ENCODE results near the gene PTPN11.
"Not testable (repeated sequence)": the region's sequence is repeated elsewhere in the genome, so short reads cannot be mapped to it uniquely, and the experiment has no call there.

PTPN11 gene

DNA sequence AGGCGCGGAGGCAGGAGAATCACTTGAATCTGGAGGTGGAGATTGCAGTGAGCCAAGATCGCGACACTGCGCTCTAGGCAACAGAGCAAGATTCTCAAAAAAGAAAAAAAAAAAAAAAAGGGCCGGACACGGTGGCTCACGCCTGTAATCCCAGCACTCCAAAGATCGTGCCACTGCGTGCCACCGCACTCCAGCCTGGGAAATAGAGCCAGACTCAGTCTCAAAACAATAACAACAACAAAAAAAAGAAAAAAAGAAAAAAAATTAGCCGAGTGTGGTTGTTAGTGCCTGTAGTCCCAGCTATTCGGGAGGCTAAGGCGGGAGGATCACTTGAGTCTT lies 8.9 kb upstream of the PTPN11 start:
- DNase-seq: no peak

DNA sequence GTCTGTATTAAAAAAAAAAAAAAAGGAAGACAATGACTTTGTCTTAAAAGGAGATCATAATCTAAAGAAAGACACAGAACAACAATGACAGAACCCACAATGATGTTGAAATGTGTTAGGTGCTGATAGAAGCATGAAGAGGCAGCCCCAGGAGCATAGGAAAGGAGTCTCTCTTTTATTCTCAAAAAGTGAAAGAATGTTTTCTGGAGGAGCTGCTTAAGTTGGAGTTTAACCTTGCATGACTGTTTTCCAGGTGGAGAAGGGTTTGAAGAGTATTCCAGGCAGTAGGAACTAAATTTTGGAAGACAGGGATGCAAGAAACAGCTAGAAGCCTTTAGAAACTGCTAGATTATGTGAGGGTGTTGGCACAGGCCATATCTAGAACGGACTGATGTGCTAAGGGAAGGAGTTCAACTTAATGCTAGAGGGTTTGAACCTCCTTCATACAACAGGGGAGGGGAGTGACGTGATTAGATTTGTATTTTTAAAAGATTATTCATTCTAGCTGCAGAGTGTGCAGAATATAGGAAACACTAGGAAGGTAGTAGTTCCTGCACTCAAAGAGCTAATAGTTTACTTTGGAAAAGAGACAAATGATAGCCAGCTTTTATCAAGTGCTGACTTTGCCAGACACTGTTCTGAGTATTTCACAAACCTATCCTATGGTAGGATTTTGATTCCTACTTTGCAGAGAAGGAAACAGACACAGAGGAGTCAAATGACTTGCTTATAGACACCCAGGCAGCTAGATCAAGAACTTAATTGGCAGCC lies 4.7 kb upstream of the PTPN11 start:
- DNase-seq: no peak

DNA sequence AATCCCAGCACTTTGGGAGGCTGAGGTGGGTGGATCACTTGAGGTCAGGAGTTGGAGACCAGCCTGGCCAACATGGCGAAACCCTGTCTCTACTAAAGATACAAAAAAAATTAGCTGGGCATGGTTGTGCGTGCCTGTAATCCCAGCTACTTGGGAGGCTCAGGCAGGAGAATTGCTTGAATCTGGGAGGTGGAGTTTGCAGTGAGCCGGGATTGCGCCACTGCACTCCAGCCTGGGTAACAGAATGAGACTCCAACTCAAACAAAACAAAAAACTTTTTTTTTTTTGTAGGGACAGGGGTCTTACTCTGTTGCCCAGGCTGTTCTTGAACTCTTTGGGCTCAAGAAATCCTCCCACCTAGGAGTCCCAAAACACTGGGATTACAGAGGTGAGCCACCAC lies 3.3 kb upstream of the PTPN11 start:
- DNase-seq: not testable (repeated sequence)

DNA sequence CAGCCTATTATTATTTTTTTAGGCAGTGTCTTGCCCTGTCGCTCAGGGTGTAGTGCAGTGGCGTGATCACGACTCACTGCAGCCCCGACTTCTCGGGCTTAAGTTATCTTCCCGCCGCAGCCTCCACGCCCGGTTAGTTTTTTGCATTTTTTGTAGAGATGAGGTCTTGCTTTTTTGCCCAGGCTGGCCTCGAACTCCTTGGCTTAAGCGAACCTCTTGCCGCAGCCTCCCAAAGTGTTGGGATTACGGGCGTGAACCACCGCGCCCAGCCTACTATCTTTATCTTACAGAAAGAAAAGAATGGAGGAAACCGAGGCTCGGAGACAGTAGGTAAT lies 507 bp upstream of the PTPN11 start:
- DNase-seq: no peak

DNA sequence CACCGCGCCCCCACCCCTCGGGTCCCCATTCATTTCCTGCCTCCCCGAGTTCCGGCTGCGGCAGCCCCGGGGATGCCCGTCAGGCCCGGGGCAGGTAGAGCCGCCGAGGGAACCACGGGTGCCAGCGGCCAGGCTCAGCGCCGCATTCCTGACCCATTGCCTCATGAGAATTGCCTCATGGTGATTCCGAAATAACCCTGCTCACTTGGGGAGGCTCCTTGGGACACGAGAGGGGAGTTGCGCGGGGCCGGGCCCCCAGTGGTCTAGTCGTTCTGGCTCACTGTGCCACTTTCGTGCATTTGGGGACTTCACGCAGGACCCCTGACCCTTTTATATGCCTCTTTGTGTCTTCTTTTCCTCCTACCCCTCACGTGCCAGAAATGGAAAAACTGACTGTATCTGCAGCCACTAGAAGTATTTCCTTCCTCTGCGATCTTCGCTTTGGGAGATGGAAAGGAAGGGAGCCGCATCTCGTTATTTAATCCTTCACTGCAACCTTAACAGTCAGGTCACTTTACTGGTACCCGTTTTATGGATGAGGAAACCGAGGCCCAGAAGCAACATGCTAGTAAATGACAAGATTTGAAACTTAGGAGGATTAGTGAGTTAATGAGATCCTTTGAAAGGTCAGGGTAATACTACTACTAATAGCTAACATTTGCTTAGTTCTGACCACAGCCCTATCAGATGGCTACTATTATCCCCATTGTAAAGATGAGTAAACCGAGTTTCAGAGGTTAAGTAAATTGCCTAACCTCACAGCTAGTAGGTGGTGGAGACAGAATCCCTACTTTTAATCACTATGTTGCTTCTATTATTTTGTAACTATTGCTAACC lies 768 bp downstream of the PTPN11 start:
- peak; percentile 11 for DNase-seq

DNA sequence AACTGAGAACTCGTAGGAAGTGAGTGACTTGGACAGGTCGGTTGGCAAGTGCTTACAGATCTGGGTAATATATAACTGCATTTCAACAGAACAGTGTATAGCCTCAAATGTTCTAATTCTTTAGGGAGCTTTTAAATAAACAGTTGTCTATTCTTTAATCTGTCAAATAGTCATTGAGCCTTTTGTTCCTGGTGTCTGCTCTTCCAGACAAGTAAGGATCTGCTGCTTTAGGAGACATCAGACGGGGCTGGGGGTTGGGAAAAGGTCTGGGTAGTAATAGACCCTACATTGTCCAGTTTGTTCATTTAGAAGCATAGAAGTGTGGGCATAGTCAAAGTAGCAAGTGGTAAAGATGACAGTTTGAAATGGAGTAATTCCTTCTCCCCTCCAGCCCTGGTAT lies 2.0 kb downstream of the PTPN11 start:
- DNase-seq: no peak

DNA sequence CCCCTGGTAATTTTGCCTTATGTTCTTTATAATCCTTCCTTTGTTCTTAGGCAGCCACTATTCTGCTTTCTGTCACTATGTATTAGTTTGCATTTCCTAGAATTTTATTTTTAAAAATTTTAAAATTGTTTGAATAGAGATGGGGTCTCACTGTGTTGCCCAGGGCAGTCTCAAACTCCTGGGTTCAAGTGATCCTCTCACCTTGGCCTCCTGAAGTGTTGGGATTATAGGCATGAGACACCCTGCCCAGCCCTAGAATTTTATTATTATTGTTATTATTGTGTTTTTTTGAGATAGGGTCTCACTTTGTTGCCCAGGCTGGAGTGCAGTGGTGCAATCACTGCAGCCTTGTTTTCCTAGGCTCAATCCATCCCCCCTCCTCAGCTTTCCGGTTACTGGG lies 2.6 kb downstream of the PTPN11 start:
- no peak for DNase-seq

DNA sequence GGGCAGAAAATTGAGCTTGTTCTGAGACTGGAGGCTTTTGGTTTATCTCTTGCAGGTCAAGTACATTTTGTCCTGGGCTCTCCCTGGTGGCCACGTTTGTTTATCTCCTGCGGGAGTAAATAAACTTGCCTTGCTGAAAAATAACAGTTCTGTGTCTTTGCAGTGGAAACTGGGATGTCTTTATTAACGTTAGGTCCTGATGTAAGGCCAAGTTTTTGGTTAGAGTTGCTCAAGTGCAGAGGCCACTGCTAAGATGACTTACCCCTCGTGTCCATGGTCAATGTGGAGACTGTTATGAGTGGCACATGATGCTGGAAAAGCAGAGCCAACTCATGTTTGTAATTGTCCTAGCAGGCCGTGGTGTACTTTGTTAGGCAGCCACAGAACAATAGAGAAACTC lies 3.8 kb downstream of the PTPN11 start:
- DNase-seq: no peak

DNA sequence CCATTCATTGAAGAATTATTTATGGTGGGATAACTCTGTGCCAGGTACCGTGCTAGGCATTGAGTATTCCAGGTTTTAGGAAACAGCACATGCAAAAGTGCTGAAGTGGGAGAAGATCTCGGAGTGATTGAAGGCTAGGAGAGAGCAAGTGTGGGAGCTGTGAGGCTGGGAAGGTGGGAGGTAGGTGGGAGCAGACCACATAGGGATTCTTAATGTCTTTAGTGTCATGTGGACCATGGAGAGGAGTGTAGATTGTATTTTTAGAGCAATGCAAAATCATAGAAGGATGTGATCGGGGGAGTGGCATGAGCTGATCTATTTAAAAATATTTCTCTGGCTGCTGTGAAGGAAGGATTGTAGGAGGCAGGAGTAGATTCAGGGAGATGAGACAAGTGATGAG lies 5.4 kb downstream of the PTPN11 start:
- no peak for DNase-seq

DNA sequence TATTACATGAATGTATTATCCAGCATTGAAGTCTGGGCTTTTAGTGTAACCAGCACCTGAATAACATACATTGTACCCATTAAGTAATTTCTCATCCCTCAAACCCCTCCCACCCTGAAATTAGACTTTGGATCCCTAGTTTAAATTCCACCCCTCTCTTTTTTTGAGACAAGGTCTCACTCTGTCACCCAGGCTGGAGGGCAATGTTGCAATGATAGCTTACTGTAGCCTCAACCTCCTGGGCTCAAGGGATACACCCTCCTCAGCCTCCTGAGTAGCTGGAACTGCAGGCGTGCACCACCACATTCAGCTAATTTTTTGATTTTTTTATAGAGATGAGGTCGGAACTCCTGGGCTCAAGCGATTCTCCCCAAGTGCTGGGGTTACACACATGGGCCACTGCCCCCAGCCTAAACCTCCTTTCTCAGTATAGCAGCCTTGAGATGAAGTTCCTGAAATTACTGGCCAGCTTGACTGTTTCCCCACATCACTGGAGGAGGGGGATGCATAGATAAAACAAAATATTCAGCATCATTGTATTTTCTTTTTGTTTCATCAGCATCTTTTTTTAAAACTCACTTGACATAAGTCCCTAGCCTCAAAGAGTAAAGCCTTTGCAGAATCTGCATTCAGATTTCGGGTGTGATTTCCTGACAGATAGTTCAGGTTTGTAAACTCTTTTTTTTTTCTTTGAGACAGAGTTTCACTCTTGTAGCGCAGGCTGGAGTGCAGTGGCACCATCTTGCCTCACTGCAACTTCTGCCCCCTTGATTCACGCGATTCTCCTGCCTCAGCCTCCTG lies 7.0 kb downstream of the PTPN11 start:
- no peak for DNase-seq

DNA sequence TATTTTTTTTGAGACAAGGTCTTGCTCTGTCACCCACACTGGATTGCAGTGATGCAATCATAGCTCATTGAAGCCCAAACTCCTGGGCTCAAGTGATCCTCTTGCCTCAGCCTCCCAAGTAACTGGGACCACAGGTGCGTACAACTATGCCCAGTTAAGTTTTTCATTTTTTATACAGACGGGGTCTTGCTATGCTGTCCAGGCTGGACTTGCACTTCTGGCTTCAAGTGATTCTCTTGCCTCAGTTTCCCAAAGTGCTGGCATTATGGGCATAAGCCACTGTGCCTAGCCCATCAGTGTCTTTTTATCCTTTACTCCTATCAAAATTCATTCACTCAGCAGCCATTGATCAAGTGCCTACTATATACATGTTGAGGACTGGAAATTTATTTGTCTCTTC lies 9.0 kb downstream of the PTPN11 start:
- DNase-seq: no peak

DNA sequence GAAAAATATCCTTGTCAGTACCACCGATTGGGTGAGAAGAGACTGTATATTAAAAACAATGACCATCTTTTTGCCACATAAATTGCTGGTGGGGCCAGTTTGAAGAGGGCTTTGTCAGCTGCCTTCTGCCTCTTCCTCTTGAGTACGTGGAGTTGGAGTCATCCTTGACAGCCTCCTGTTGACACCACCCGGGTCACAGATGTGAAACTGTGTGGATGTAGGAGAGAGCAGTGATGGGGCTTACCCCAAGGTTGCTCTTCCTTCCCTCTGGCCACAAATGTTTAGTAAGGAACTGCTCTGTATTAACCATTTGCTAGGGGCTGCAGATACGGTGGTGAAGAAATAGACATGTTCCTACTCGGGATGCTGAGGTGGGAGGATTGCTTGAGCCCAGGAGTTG lies 12.2 kb downstream of the PTPN11 start:
- no peak for DNase-seq

DNA sequence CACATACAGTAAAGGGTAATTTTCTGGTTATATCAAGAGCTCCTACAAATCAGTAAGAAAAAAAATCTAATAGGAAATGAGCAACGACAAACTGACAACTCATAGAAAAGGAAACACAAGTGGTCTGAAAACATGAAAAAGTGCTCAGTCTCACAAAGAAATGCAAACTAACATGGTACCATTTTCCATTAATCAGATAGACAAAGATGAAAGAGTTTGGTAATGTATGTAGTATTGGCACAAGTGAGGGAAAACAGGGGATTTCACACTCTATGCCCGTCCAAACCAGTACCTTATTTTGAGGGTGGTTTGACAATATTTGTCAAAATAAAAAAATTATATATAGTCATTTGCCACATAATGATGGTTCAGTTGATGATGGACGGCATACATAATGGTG lies 13.2 kb downstream of the PTPN11 start:
- DNase-seq: no peak

DNA sequence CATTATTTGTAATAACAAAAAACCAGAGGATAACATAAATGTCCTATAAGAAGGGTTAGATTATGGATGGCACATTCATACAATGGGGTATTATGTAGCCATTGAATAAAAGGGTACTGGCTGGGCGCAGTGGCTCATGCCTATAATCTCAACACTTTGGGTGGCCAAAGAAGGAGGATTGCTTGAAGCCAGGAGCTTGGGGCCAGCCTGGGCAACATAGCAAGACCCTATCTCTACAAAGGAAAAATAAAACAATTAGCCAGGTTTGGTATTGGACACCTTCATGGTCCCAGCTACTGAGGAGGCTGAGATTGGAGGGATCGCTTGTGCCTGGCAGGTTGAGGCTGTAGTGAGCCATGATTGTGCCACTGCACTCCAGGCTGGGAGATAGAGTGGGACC lies 14.8 kb downstream of the PTPN11 start:
- no peak for DNase-seq

DNA sequence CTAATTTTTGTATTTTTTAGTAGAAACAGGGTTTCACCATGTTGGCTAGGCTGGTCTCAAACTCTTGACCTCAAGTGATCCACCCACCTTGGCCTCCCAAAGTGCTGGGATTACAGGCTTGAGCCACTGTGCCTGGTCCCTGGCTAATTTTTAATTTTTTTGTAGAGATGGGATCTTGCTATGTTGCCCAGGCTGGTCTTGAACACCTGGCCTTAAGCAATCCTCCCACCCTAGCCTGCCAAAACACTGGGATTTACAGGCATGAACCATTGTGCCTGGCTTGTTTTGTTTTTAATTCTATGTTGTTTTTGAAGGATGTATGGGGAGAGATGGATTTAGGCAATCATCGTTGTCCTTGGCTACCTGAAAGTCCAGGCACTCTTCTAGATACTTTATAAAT lies 19.9 kb downstream of the PTPN11 start:
- not testable (repeated sequence) for DNase-seq

DNA sequence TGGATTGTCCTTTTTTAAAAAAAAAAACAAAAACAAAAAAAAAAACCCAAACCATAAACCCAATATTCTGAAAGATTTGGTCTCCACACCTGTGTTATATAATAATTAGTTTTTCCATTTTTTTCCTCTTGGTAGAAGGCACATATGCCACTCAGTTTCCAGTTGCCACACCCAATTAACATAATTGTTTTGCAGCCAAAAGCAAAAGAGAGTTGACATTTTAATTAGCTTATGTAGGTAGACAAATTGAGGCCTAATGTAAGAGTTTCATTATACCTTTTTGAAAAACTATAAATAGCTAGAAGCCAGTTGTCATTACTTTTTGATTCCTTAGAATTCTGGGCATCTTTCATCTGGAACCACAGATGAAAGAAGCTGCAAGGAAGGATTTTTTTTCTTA lies 21.0 kb downstream of the PTPN11 start:
- no peak for DNase-seq

DNA sequence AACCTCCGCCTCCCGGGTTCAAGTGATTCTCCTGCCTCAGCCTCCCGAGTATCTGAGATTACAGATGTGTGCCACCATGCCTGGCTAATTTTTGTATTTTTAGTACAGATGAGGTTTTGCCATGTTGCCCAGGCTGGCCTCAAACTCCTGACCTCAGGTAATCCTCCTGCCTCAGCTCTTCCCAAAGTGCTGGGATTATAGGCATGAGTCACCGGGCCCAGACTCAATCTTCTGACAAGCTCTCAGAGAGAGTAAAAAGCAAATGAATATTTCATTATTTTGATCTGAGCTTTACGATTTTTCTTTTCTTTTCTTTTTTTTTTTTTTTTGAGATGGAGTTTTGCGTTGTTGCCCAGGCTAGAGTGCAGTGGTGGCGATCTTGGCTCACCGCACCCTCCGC lies 21.9 kb downstream of the PTPN11 start:
- DNase-seq: not testable (repeated sequence)

DNA sequence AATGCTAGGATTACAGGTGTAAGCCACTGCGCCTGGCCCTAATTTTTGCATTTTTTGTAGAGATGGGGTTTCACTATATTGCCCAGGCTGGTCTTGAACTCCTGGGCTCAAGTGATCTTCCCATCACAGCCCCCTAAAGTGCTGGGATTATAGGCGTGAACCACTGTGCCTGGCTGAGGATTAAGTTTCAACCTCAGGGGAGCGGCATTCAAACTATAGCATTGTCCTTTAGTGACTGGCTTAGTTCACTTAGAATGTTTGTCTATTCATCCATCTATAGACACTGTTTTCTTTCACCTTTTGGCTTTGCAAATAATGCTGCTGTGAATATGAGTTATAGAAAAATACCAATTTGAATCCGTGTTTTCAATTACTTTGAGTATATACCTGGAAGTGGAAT lies 25.2 kb downstream of the PTPN11 start:
- no peak for DNase-seq

DNA sequence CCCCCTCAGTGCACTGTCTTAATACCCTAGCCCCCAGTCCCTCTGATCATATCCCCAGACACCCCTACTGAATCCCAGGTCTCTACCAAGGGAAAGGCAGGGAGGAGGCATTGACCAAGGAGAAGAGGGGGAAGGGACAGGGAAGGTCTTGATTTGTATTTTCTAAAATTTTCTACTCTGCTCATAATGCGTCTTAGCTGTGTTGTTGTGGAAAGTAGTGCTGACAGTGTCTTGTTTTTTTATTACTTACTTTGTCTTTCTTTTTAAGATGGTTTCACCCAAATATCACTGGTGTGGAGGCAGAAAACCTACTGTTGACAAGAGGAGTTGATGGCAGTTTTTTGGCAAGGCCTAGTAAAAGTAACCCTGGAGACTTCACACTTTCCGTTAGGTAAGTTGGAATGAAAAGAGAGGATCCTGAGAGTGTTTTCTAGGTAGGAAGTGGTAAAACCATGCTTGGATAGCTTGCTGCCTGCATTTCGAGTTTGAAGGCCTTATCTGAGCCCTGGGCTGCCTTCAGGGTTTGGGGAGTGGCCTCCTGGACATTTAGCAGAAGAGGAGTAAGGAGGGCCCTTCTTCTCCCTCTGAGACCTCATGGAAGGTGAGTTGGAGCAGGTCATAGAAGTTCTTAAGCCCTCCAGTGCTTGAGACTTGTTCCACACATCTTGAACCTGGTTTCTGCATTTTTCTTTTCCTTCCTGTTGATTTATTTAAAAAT lies 27.4 kb downstream of the PTPN11 start:
- DNase-seq: no peak

DNA sequence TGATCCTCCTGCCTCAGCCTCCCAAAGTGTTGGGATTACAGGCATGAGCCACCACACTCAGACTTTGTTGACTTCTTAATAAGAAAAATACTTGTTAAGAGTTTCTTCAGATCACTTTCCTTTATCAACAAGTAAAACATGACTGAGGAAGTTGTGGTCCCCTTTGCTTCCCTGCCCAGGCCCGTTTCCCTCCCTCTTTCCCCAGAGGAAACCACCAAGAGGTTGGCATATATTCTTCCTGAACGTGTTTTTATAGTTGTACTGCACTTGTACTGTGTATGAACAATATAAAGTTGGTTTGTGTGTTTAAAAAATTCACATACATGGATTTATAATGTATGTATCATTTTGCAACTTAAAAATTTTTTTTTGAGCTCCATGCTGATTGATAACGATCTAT lies 28.4 kb downstream of the PTPN11 start:
- no peak for DNase-seq

DNA sequence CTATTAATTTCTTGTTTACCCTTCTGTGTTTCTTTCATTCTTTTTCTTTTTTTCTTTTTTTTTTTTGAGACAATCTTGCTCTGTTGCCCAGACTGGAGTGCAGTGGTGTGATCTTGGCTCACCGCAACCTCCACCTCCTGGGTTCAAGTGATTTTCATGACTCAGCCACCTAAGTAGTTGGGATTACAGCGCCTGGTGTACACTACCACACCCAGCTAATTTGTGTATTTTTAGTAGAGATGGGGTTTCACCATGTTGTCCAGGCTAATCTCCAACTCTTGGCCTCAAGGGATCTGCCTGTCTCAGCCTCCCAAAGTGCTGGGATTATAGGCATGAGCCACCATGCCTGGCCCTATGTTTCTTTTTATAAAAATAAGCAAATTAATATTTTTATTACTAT lies 29.4 kb downstream of the PTPN11 start:
- DNase-seq: not testable (repeated sequence)

DNA sequence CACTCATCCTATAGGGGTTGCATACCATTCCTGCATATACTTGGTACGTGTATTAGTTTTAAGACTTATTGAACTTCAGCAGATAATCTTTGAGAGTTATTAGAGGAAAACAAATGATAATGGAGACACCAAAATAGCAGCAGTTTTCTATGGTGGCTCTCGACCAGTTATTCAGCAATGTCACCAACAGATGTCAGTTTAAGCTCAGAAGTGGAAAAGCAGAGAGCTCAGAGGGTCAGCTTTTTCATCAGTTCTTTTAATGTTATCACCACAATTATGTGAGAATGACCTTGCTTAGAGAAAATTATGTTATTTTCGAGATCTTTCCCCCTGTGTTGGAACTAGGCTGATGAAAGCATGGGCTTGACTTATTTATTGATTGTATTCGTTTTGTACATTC lies 32.0 kb downstream of the PTPN11 start:
- DNase-seq: no peak

DNA sequence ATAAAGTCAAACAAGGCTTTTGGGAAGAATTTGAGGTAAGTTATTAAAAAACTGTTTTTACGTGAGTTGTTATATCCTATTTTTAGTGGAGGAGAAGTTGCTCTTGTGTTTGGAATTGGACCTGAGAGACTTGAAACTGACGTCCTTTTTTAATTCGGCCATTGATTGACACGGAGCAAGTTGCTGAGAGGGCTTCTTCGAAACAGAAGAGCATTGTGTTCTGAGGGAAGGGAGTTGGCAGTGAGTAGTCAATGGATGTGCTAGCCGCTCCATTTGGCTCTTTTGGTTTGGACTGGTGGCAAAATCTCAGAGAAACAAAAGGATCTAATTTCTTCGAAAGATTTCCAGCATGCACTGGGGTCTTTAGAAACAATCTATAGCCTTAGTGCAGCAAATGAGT lies 37.3 kb downstream of the PTPN11 start:
- no peak for DNase-seq
